ENCODE data around the gene TBC1D17.

The TBC1D17 gene

DNA sequence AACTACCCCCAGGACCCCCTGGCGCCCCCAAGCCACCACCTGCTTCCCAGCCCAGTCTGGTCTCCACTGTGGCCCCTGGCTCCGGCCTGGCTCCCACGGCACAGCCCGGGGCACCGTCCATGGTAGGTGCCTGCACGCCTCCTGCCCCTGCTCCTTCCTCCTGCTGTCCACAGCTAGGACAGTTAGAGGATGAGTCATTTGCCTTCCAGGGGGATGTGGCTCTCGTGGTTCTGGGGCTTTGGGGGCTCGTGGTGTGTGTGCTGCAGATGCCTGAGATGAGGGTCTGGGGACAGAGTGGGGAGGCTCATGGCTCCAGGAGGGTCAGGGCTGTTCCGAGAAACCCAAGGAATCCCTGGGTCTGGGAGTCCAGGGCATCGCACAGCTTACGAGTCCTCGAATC is 46.7 kb upstream of the TBC1D17 start:
- Histone ChIP-seq H3K9me2 (replicated peaks; ENCODE audit: insufficient read depth, low read length) (no peaks in the 10 kb centered on the region), H3K27me3 (ENCODE audit: low read length) (no peaks in the 10 kb centered on the region), H2AFZ (ENCODE audit: low read depth, low read length, severe bottlenecking) (no peak overlapping the region), H3K27ac (ENCODE audit: low read depth, low read length) (no peak overlapping the region), H4K20me1 (ENCODE audit: low read depth, low read length) (no peaks in the 10 kb centered on the region), H3K4me3 (ENCODE audit: insufficient read depth, low read length, poor library complexity, severe bottlenecking) (no peak overlapping the region), H3K9ac (ENCODE audit: low read length) (no peak overlapping the region), H3K36me3 (ENCODE audit: low read length) (no peaks in the 10 kb centered on the region; the same call in 1 of the 2 replicates), H3F3A (ENCODE audit: insufficient read depth) (no peaks in the 10 kb centered on the region), H3K4me2 (ENCODE audit: low read depth, low read length, poor library complexity, severe bottlenecking) (no peak overlapping the region), H3K79me2 (ENCODE audit: insufficient read depth, low read length) (peaks cover 10% of the 10 kb centered on the region; the same call in 1 of the 2 replicates), H3K9me3 (ENCODE audit: insufficient read depth, low read length) (no peaks in the 10 kb centered on the region)
- TF ChIP-seq EZH2phosphoT487 (conservative IDR thresholded peaks at IDR 0.05; ENCODE audit: low read length) (no peak), CTCF (IDR thresholded peaks at IDR 0.05; ENCODE audit: insufficient read depth, low read length, poor library complexity, severe bottlenecking) (no peak)

DNA sequence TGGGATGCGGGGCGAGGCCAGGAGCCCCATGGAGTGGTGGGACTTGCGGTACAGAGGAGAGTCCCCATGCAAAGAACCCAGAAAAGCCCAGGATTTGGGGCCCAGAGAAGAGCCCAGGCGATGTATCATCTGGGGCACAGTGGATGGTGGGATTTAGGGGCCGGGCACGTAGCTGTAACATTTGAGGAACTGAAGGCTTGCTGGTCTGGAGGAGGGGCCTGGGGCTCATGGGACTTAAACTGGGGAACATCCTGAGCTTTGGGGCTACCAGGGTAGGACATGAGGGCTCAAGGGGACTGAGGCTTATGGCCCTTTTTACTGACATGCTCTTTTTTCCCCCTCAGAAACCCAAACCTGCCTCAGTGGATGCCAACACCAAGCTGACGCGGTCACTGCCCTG is 45.9 kb upstream of the TBC1D17 start:
- H3K9me3 ChIP-seq (ENCODE audit: insufficient read depth, low read length), result no peaks in the 10 kb centered on the region
- no peaks in the 10 kb centered on the region; the same call in 1 of the 2 replicates for H3K36me3 ChIP-seq (ENCODE audit: low read length)

DNA sequence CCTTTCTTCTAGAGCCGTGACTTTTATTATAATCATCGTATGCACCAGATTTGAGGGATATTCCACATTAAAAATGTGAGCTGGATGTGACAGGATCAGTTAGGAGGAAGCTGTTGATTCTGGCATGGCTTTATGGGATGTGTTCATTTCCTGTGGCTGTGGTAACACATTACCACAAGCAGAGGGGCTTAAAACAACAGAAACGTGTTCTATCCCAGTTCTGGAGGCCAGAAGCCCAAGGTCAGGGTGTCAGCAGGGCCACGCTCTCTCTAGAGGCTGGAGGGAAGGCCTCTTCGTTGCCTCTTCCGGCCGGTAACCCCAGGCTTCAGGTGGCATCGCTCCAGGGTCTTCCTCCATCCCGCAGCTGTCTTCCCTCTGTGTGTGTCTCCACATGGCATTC is 44.9 kb upstream of the TBC1D17 start:
- Histone ChIP-seq H3K9me2 (replicated peaks; ENCODE audit: insufficient read depth, low read length) (no peaks in the 10 kb centered on the region), H3K36me3 (ENCODE audit: low read length) (no peaks in the 10 kb centered on the region; the same call in 1 of the 2 replicates), H3K27me3 (ENCODE audit: low read length) (no peaks in the 10 kb centered on the region), H3K9ac (ENCODE audit: low read length) (no peak overlapping the region), H3K4me2 (ENCODE audit: low read depth, low read length, poor library complexity, severe bottlenecking) (no peak overlapping the region), H3K27ac (ENCODE audit: low read depth, low read length) (no peak overlapping the region), H3K9me3 (ENCODE audit: insufficient read depth, low read length) (no peaks in the 10 kb centered on the region), H4K20me1 (ENCODE audit: low read depth, low read length) (no peaks in the 10 kb centered on the region), H3K79me2 (ENCODE audit: insufficient read depth, low read length) (no peaks in the 10 kb centered on the region), H2AFZ (ENCODE audit: low read depth, low read length, severe bottlenecking) (no peak overlapping the region), H3K4me3 (ENCODE audit: insufficient read depth, low read length, poor library complexity, severe bottlenecking) (no peak overlapping the region), H3F3A (ENCODE audit: insufficient read depth) (no peaks in the 10 kb centered on the region)
- TF ChIP-seq CTCF (IDR thresholded peaks at IDR 0.05; ENCODE audit: insufficient read depth, low read length, poor library complexity, severe bottlenecking) (no peak), EZH2phosphoT487 (conservative IDR thresholded peaks at IDR 0.05; ENCODE audit: low read length) (no peak)

More for the DNA sequence above, 45.9 kb upstream of the TBC1D17 start:
- Histone ChIP-seq H3K79me2 (ENCODE audit: insufficient read depth, low read length) (peaks cover 1% of the 10 kb centered on the region; the same call in 1 of the 2 replicates), H3K4me3 (ENCODE audit: insufficient read depth, low read length, poor library complexity, severe bottlenecking) (no peak overlapping the region), H3K9ac (ENCODE audit: low read length) (no peak overlapping the region), H3K27ac (ENCODE audit: low read depth, low read length) (no peak overlapping the region), H3K9me2 (replicated peaks; ENCODE audit: insufficient read depth, low read length) (no peaks in the 10 kb centered on the region), H3K27me3 (ENCODE audit: low read length) (no peaks in the 10 kb centered on the region), H4K20me1 (ENCODE audit: low read depth, low read length) (no peaks in the 10 kb centered on the region), H3F3A (ENCODE audit: insufficient read depth) (no peaks in the 10 kb centered on the region), H2AFZ (ENCODE audit: low read depth, low read length, severe bottlenecking) (no peak overlapping the region), H3K4me2 (ENCODE audit: low read depth, low read length, poor library complexity, severe bottlenecking) (no peak overlapping the region)
- TF ChIP-seq CTCF (IDR thresholded peaks at IDR 0.05; ENCODE audit: insufficient read depth, low read length, poor library complexity, severe bottlenecking), result no peak
- no peak for TF ChIP-seq EZH2phosphoT487 (conservative IDR thresholded peaks at IDR 0.05; ENCODE audit: low read length)

All from SU-DHL-6 (cell line).